Measurements from ENCODE around the gene SLC6A1. TPM values are rescaled to one million over a fixed set of nuclear protein-coding genes. Genes with fewer than 3 reads are reported as not detected.

Gene SLC6A1
- total and polyA plus RNA-seq, 2 of the 8 experiments (the other 6 are each of a cell fraction or from before 2014, with no cell fraction given), result 0.30 to 0.63 TPM

DNA sequence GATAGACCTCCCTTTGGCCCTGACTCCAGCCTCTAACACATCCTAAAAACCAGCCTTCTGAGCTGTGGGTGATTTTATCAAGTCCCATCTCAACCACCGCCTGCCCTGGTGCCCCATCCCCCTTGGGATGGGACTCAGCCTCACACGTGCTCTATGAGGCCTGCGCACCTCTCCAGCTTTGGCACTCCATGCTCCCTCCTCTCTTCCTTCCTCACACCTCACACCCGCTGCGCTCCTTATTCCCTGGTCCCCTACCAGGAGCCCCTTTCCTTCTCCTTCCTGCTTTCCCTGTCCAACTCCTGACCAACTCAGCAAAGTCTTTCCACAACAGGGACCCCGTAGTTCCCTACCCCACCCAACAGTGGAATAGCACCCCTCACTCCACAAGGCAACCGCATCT is 18.4 kb upstream of the SLC6A1 start (continued):
- no peak for TF ChIP-seq CHD7 (IDR thresholded peaks at IDR 0.05; ENCODE audit: insufficient replicate concordance, low read length)
- TF ChIP-seq POU5F1 (IDR thresholded peaks at IDR 0.05; ENCODE audit: low read depth, low read length), result no peak
- TF ChIP-seq RXRA (IDR thresholded peaks at IDR 0.05; ENCODE audit: insufficient read depth, low read depth, low read length), result no peak
- no peak for TF ChIP-seq SAP30 (IDR thresholded peaks at IDR 0.05; ENCODE audit: insufficient read depth, insufficient replicate concordance, low read length)
- TF ChIP-seq RBBP5 (IDR thresholded peaks at IDR 0.05; ENCODE audit: borderline replicate concordance, low read depth, low read length), result no peak
- no peak for TF ChIP-seq GTF2F1 (IDR thresholded peaks at IDR 0.05; ENCODE audit: borderline replicate concordance, low read depth, low read length)
- TF ChIP-seq SIN3A (conservative IDR thresholded peaks at IDR 0.05 in 1 of 2, IDR thresholded peaks at IDR 0.05 in 1 of 2; ENCODE audit: low read depth in 1 of 2, low read length in 2 of 2), result no peak
- TF ChIP-seq GABPA (IDR thresholded peaks at IDR 0.05; ENCODE audit: borderline replicate concordance, insufficient read depth, low read length), result no peak
- TF ChIP-seq PHF8 (conservative IDR thresholded peaks at IDR 0.05; ENCODE audit: low read depth, low read length), result no peak

Data from H1 (cell line).